HG03039 (cell line): ENCODE measurements around the gene DNAH1.

ENCODE experiments used
- ATAC-seq: cut with Tn5 transposase; IDR thresholded peaks from one replicate; pipeline ENCODE4 v1.9.1; 2021; ENCODE audit warnings: mild to moderate bottlenecking, moderate library complexity; ENCODE audit not compliant: unreplicated experiment

Gene DNAH1

GRCh38 chr3:52385157-52385556 lies 69.0 kb downstream of the DNAH1 start:
- ATAC-seq = no peak

DNA sequence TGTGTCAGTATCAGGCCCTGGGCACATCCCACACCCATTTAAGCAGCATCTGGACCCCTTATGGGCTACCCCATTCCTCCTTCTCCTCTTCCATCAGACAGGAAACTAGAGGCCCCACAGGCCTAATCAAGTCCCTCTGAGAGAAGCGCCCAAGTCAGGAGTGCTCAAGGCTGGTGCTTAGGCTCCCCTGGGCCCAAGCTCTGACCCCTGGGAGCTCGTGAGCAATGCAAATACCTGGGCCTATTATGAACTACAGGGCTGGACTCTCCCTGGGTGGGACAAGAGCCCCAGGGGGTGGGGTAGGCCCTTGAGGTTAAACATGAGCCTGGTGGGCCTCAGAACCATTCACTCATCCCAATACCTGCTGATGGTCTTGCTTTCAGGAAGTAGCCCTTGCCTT lies 71.4 kb downstream of the DNAH1 start:
- no peak for ATAC-seq

GRCh38 chr3:52388348-52388821 lies 72.3 kb downstream of the DNAH1 start:
- no peak for ATAC-seq

GRCh38 chr3:52388933-52389332 lies 72.8 kb downstream of the DNAH1 start:
- ATAC-seq = no peak

GRCh38 chr3:52391096-52391495 lies 75.0 kb downstream of the DNAH1 start:
- ATAC-seq = no peak

DNA sequence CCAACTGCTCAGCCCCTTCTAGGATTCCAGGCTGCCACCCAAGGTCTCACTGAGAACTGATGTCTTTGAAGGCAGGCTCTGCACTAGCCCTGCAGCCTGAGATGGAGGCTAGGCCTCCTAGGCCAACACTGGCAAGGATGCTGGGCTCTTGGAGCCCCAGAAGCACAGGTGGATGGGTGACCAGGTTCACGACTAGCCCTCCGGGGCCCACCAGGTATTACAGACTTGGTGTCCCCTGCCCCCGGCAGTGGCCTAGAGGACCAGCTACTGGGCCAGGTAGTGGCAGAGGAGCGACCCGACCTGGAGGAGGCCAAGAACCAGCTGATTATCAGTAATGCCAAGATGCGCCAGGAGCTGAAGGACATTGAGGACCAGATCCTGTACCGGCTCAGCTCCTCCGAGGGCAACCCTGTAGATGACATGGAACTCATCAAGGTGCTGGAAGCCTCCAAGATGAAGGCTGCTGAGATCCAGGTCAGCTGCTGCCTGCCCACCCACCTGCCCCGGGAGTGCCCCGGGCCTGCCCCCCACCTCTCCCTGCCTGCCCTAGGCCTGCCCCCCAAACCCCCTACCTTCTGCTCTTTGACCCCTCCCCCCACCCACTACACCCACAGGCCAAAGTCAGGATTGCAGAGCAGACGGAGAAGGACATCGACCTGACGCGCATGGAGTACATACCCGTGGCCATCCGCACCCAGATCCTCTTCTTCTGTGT lies 76.3 kb downstream of the DNAH1 start:
- ATAC-seq = no peak

DNA sequence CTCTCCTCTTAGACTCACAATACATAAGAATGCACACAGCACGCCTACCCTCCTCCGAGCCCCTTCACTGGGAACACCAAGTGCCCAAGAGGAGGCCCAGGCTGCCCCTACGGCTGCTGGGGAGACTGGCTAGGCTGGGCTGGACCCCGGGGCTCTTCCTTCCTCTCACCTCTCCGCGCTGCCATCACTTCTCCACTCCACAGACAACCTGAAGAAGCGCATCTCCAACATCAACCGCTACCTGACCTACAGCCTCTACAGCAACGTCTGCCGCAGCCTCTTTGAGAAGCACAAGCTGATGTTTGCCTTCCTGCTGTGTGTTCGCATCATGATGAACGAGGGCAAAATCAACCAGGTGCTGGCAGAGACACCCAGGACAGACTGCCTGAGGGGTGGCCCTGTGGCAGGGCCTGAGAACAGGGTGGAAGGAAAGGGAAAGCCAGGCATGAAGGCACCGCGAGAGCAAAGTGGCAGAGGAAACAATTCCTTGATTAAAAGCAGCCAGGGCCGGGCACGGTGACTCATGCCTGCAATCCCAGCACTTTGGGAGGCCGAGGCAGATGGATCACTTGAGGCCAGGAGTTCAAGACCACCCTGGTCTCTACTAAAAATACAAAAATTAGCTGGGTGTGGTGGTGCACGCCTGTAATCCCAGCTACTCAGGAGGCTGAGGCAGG lies 77.2 kb downstream of the DNAH1 start:
- ATAC-seq = no peak

DNA sequence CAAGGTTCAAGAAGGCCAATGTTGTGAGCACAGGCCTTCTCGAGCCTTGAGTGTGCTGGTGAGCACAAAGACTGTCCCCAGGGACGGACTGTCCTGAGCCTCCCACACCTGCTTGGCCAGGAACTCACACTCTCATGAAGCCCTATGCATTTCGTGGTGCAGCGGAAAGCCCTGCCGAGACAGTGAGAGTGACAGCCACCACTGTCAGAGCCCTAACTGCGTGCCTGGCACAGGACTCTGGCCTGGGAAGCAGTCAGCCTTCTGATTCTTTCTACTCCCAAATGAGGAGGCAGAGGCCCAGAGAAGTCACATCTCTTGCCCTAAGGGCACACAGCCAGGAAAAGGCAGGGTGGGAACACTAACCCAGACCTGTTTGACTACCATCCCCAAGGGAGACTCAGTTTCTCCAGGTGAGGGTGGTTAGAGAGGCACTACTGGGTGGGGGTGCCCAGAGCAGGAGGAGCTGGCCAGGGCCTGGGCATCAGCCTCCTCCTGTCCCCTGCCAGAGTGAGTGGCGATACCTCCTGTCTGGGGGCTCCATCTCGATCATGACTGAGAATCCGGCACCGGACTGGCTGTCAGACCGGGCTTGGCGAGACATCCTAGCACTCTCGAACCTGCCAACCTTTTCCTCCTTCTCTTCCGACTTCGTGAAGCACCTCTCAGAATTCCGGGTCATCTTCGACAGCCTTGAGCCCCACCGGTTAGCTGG lies 78.0 kb downstream of the DNAH1 start:
- ATAC-seq = no peak

DNA sequence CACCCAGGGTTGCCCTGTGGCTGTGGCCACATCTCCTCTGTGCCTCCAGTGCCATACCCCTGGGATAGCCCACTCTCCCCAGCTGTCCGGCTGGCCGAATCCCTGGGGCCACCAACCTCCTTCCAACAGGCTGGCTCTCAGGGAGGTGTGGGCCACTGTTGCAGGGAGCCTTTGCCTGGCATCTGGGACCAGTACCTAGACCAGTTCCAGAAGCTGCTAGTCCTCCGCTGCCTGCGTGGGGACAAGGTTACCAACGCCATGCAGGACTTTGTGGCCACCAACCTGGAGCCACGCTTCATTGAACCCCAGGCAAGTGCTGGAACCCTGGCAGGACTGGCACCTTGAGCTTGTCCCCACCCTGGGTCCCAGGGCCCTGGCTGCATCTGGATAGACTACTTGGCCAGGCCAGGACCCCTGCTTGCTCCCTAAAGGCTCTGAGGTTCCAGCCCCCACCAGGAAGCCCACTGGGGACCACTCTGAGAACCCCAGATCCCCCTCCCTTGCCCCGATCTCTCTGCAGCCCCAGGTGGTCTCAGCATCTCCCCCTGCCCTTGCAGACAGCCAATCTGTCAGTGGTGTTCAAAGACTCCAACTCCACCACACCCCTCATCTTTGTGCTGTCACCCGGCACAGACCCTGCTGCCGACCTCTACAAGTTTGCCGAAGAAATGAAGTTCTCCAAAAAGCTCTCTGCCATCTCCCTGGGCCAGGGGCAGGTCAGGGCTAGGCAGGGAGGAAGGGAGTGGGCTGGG lies 78.8 kb downstream of the DNAH1 start:
- no peak for ATAC-seq

GRCh38 chr3:52395503-52395865 lies 79.4 kb downstream of the DNAH1 start:
- no peak for ATAC-seq

DNA sequence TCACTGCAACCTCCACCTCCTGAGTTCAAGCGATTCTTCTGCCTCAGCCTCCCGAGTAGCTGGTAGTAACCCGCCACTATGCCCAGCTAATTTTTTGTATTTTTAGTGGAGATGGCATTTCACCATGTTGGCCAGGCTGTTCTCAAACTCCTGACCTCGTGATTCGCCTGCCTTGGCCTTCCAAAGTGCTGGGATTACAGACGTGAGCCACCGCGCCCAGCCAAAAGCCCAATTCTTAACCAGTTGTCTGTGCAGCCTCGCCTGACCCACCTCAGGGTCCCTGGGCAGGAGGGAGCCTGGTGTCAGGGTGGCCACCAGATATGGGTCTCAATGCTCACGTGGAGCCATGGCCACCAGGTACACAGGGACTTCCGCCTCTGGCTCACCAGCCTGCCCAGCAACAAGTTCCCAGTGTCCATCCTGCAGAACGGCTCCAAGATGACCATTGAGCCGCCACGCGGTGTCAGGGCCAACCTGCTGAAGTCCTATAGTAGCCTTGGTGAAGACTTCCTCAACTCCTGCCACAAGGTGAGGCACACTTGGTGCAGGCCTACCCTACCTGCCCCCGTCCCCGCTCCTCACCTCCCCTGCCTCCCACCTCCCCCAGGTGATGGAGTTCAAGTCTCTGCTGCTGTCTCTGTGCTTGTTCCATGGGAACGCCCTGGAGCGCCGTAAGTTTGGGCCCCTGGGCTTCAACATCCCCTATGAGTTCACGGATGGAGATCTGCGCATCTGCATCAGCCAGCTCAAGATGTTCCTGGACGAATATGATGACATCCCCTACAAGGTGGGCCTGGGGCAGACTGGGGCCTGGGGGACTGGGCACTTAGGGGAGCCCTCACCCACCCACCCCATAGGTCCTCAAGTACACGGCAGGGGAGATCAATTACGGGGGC lies 80.1 kb downstream of the DNAH1 start:
- ATAC-seq = no peak

DNA sequence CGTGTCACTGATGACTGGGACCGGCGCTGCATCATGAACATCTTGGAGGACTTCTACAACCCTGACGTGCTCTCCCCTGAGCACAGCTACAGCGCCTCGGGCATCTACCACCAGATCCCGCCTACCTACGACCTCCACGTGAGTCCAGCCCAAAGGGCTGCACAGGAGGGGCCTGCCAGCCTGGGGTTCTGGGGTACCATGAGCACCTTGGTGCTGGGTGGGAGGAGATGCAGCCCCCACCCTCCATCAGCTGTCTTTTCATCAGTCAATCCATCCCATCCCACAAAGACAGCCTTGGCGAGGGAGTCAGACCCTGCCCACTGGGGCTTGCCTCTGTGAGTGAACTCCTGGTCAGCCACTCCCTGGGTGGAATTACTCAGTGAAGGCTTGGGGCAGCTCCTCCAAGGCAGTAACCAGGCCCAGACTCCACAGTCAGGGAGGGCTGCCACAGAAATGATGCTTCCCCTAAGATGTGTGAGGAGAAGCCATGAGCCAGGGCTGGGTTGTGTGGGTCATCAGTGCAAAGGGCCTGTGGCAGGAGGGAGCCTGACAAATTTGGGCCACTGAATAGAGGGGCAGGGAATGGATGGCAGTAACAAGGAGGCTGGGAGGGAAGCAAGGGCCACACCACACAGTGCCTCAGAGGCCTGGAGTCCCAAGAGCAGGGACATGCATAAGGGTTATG lies 80.9 kb downstream of the DNAH1 start:
- no peak for ATAC-seq

DNA sequence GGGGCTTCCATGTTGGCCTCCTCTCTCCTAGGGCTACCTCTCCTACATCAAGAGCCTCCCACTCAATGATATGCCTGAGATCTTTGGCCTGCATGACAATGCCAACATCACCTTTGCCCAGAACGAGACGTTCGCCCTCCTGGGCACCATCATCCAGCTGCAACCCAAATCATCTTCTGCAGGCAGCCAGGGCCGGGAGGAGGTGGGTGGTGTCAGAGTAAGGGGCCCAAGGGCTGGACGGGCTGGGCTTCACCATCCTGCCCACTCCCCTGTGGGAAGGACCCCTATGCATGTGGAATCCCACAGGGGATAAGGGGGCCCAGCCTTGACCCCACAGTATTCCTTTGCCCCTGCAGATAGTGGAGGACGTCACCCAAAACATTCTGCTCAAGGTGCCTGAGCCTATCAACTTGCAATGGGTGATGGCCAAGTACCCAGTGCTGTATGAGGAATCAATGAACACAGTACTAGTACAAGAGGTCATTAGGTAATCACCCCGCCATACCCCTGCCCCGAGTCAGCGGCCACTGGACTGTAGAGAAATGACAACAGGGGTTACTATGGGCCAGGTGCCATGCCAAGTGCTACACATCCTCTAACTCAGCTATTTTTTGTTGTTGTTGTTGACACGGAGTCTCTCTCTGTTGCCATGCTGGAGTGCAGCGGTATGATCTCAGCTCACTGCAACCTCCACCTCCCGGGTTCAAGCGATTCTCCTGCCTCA lies 81.7 kb downstream of the DNAH1 start:
- ATAC-seq = no peak

- no peak for ATAC-seq
Observed at GRCh38 chr3:52398670-52399081, 82.6 kb downstream of the DNAH1 start.

DNA sequence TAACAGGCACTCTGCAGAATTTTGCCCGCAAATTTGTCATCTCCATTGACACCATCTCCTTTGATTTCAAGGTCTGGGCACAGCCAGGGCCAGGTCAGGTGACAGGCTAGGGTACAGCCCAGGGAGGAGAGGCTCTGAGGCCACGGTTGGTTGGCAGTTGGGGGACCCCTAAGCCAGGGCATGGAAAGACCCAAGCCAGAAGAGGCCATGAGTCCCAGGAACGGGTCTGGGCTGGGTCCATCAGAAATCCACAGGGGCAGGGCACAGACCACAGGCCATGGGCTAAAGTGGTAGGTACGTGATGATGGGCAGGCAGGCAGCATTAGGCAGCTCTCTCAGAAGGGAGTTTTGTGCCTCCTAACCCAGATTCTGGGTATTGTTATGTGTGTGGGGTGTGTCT lies 83.0 kb downstream of the DNAH1 start:
- ATAC-seq = no peak

DNA sequence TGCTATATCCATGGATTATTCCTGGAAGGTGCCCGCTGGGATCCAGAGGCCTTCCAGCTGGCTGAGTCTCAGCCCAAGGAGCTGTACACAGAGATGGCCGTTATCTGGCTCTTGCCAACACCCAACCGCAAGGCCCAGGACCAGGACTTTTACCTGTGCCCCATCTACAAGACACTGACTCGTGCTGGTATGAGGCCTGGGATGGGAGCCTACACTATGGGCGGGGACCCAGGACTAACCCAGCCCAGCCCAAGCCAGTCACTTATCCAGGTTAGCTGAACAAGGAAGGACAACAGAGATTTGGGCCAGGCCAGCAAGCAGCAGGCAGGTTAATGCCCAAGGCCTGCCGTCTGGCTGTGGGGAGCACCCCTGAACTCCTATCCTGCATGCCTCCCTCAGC lies 83.5 kb downstream of the DNAH1 start:
- ATAC-seq = no peak

DNA sequence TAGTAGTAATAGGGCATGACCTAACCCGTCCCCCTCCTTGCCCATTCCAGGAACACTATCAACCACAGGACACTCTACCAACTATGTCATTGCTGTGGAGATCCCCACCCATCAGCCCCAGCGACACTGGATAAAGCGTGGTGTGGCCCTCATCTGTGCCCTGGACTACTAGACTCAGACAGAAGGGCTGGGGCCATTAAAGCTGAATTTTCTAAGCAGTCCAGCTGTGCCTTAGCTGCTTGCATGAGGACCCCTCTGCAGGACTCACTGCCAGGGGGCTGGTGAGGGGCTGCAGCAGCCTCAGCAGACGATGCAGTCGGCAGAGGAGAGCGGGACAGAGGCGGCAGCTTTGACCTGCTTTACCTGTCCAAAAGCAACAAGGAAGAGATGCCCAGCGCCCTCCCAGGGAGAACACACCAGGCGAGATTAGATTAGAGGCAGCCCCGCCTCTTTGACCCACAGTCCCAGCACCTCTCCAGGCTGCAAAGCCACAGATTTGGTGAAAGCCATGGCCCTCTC lies 84.2 kb downstream of the DNAH1 start:
- ATAC-seq = no peak

DNA sequence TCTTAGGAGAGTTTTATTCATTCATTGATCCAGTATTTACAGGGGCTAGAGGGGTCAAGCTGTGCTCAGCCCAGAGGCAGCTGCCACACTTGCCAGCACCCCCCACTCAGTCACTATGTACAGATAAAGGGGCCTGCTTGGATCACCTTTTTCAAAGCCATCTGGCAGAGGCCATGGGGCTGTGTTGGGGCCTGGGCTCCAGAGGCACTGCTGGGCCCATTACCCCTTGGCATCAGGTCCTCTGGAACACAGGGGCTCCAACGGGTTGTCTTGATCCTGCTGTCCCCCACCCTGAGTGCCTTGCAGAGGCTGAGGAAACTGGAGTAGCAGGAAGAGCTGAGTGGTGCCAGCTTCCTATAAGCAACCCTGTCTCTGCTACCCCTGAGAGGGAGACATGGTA lies 84.9 kb downstream of the DNAH1 start:
- ATAC-seq = no peak

DNA sequence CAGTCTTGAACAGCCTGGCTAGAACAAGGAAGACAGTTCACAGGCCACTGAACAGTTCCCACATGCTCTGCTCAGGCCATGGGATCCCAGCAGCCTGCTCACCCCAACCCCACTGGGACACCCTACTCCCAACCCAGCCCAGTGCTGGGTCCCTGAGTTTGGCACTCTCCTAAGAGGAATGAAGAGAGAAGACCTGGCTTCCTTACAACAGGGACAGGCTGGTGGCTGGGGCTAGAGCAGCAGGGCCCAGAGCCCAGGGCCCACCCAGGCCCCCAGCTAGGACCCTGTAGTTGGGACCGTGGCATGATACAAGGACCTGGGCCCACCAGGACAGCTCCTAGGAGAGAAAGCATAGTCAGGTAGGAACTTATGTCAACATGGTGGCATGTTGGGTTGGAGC lies 85.4 kb downstream of the DNAH1 start:
- ATAC-seq = no peak
